ENCODE measurements around the gene NPY4R. TPM values are rescaled to one million over a fixed set of nuclear protein-coding genes. Genes with fewer than 3 reads are reported as not detected.
"Not testable (repeated sequence)": the region's sequence is repeated elsewhere in the genome, so short reads cannot be mapped to it uniquely, and the experiment has no call there.

NPY4R gene
- total RNA-seq, 1 donor from 2014 or later = not detected

GRCh38 chr10:46491364-46492114 lies 25.8 kb upstream of the NPY4R start:
- H3K27me3 ChIP-seq; DNase-seq; intact Hi-C loops (cut with DNase I); H3K9me3 ChIP-seq; H3K4me1 ChIP-seq; H3K36me3 ChIP-seq; H3K27ac ChIP-seq; ATAC-seq; H3K4me3 ChIP-seq: not testable (repeated sequence)

GRCh38 chr10:46490285-46490684 lies 24.5 kb upstream of the NPY4R start:
- ATAC-seq; H3K9me3 ChIP-seq; H3K27ac ChIP-seq; H3K4me1 ChIP-seq; H3K4me3 ChIP-seq; H3K27me3 ChIP-seq; intact Hi-C loops (cut with DNase I); H3K36me3 ChIP-seq; DNase-seq: not testable (repeated sequence)

GRCh38 chr10:46486459-46486858 lies 20.7 kb upstream of the NPY4R start:
- intact Hi-C loops (cut with DNase I); H3K4me1 ChIP-seq; H3K27me3 ChIP-seq; H3K36me3 ChIP-seq; H3K4me3 ChIP-seq; ATAC-seq; DNase-seq; H3K27ac ChIP-seq; H3K9me3 ChIP-seq: not testable (repeated sequence)

- peak; percentile 6 for ATAC-seq
- not testable (repeated sequence) for H3K27ac ChIP-seq
Observed at GRCh38 chr10:46474746-46475320, 9.1 kb upstream of the NPY4R start.

GRCh38 chr10:46473758-46474157 lies 8.0 kb upstream of the NPY4R start:
- H3K27ac ChIP-seq; H3K4me1 ChIP-seq; H3K36me3 ChIP-seq; H3K4me3 ChIP-seq; H3K27me3 ChIP-seq; H3K9me3 ChIP-seq; intact Hi-C loops (cut with DNase I): not testable (repeated sequence)
- peak; percentile 71 for DNase-seq
- ATAC-seq = peak; percentile 94

More at GRCh38 chr10:46474746-46475320, 9.1 kb upstream of the NPY4R start:
- H3K27me3 ChIP-seq; H3K36me3 ChIP-seq; DNase-seq; intact Hi-C loops (cut with DNase I); H3K9me3 ChIP-seq; H3K4me1 ChIP-seq; H3K4me3 ChIP-seq: not testable (repeated sequence)

- H3K4me1 ChIP-seq = not testable (repeated sequence)
- peak; percentile 12 for ATAC-seq
Observed at GRCh38 chr10:46470134-46470533, 4.4 kb upstream of the NPY4R start.

GRCh38 chr10:46468119-46468809 lies 2.5 kb upstream of the NPY4R start:
- H3K27ac ChIP-seq; intact Hi-C loops (cut with DNase I); H3K4me3 ChIP-seq; H3K27me3 ChIP-seq; H3K4me1 ChIP-seq; H3K36me3 ChIP-seq; H3K9me3 ChIP-seq; DNase-seq: not testable (repeated sequence)
- ATAC-seq = peak; percentile 81
- TF ChIP-seq CTCF (IDR thresholded peaks at IDR 0.05) = peak; percentile 7

More at GRCh38 chr10:46470134-46470533, 4.4 kb upstream of the NPY4R start:
- H3K27ac ChIP-seq; H3K36me3 ChIP-seq; intact Hi-C loops (cut with DNase I); DNase-seq; H3K4me3 ChIP-seq; H3K27me3 ChIP-seq; H3K9me3 ChIP-seq: not testable (repeated sequence)

- H3K36me3 ChIP-seq; intact Hi-C loops (cut with DNase I); H3K4me1 ChIP-seq; H3K4me3 ChIP-seq; H3K27me3 ChIP-seq; DNase-seq; H3K9me3 ChIP-seq; H3K27ac ChIP-seq; ATAC-seq: not testable (repeated sequence)
Observed at GRCh38 chr10:46463608-46464007, 2.1 kb downstream of the NPY4R start.

- DNase-seq; H3K4me1 ChIP-seq; H3K9me3 ChIP-seq; H3K27me3 ChIP-seq; intact Hi-C loops (cut with DNase I); H3K36me3 ChIP-seq; H3K27ac ChIP-seq; ATAC-seq; H3K4me3 ChIP-seq: not testable (repeated sequence)
Observed at GRCh38 chr10:46462276-46462675, 3.5 kb downstream of the NPY4R start.

GRCh38 chr10:46459579-46459978 lies 6.2 kb downstream of the NPY4R start:
- H3K4me1 ChIP-seq; H3K27me3 ChIP-seq; ATAC-seq; DNase-seq; H3K9me3 ChIP-seq; intact Hi-C loops (cut with DNase I); H3K4me3 ChIP-seq; H3K27ac ChIP-seq; H3K36me3 ChIP-seq: not testable (repeated sequence)

- not testable (repeated sequence) for ATAC-seq
Observed at GRCh38 chr10:46457071-46457470, 8.7 kb downstream of the NPY4R start.

GRCh38 chr10:46455992-46456391 lies 9.8 kb downstream of the NPY4R start:
- H3K27me3 ChIP-seq; intact Hi-C loops (cut with DNase I); H3K36me3 ChIP-seq; H3K27ac ChIP-seq; H3K4me1 ChIP-seq; H3K9me3 ChIP-seq; H3K4me3 ChIP-seq; ATAC-seq; DNase-seq: not testable (repeated sequence)

More at GRCh38 chr10:46457071-46457470, 8.7 kb downstream of the NPY4R start:
- intact Hi-C loops (cut with DNase I); H3K4me3 ChIP-seq; H3K9me3 ChIP-seq; H3K4me1 ChIP-seq; H3K27me3 ChIP-seq; H3K36me3 ChIP-seq; DNase-seq; H3K27ac ChIP-seq: not testable (repeated sequence)

GRCh38 chr10:46451365-46451764 lies 14.4 kb downstream of the NPY4R start:
- intact Hi-C loops (cut with DNase I); H3K4me3 ChIP-seq; H3K27ac ChIP-seq; DNase-seq; H3K36me3 ChIP-seq; H3K9me3 ChIP-seq; H3K27me3 ChIP-seq; H3K4me1 ChIP-seq: not testable (repeated sequence)
- peak; percentile 35 for ATAC-seq

Data from upper lobe of right lung (tissue), 1 donor.